Gastrocnemius medialis (tissue), 4 donors: ENCODE data around the gene DOCK6.

Source experiments
- CTCF ChIP-seq, 5 experiments: fragments of 450-650 bp in 3 of 5; fragments of 200-600 bp in 2 of 5; sonication (generic) in 2 of 5; IDR thresholded peaks in 4 of 5; conservative IDR thresholded peaks in 1 of 5; 1 replicate in 4 of 5; 2 replicates in 1 of 5; pipeline ENCODE4 v1.5.1; 2016 to 2019; ENCODE audit warnings: antibody characterized with exemption in 5 of 5, mild to moderate bottlenecking in 3 of 5, moderate library complexity in 3 of 5
- POLR2A ChIP-seq, 2 donors: fragments of 450-650 bp; IDR thresholded peaks; one replicate each; pipeline ENCODE4 v1.6.1; 2017; ENCODE audit warnings: antibody characterized with exemption in 2 of 2, mild to moderate bottlenecking in 2 of 2, moderate library complexity in 2 of 2

- TF ChIP-seq CTCF (IDR thresholded peaks at IDR 0.05 in 4 of 5, conservative IDR thresholded peaks at IDR 0.05 in 1 of 5): no peak
- no peak for TF ChIP-seq POLR2A (IDR thresholded peaks at IDR 0.05)
Measured at GRCh38 chr19:11225172-11225571, 37.2 kb downstream of the DOCK6 start.
